ENCODE measurements around the gene PALLD.

DNA sequence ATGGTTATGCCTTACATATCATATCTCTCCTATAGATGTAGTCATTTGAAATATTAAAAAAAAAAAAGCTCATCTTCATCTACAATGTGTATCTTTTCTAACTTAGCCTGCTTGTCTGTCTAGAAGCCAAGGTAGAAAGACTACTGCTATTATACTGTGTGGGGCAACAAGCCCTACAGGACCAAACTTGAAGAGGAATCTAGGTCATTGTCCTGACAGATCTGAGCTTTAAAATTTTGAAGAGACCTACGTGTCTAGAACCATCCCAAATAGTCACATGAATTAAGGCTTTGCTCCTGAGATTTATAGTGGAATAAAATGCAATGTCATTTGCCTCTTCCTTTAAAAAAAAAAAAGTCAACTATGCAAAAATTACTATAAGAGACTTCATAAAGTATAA lies 95.8 kb downstream of the PALLD start:
- no peak for TF ChIP-seq CTCF (IDR thresholded peaks at IDR 0.05)
- TF ChIP-seq POLR2A (IDR thresholded peaks at IDR 0.05): no peak

Measured in testis (tissue), 2 donors.